GM19397 (cell line): ENCODE results near the gene BLID.

Experiments
- ATAC-seq: cut with Tn5 transposase; IDR thresholded peaks from one replicate; pipeline ENCODE4 v1.9.1; 2021; ENCODE audit warnings: mild to moderate bottlenecking, moderate library complexity; ENCODE audit not compliant: unreplicated experiment

Gene BLID, protein sequence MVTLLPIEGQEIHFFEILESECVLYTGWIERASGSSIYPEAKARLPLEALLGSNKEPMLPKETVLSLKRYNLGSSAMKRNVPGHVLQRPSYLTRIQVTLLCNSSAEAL

DNA sequence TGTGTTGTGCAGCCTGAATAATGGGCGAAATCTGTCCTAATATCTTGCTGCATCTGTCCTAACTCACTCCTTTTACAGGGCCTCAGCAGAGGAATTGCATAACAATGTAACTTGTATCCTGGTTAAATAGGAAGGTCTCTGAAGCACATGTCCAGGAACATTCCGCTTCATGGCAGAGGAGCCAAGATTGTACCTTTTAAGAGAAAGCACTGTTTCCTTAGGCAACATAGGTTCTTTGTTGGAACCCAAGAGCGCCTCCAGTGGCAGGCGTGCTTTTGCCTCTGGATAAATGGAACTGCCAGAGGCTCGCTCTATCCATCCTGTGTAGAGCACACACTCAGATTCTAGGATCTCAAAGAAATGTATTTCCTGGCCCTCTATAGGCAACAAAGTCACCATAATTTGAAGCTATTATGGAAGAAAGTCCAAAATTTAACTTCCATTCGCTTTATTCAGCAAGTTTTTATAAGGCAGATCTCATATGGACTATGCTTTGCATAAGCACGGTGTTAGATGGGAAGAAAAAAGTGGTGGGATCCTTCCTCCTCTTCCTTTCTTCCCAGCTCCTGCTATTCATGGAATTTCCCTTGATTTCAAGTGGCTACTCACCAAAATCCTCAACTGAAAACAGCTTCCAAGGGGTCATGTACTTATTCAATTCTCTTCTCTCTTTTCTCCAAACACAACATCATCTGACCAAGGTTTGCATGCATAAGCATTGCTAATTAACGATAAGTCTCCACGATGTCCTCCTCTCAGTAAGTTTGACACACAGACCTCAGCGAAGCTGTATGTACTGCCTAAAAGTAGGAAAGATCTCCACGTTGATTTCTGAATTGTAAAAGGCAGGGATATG lies at the start of gene BLID:
BLID (minus strand) TSS at position 692 of the 856 bp plus-strand sequence; CDS start at position 399, 293 bp downstream.
- ATAC-seq, result no peak

DNA sequence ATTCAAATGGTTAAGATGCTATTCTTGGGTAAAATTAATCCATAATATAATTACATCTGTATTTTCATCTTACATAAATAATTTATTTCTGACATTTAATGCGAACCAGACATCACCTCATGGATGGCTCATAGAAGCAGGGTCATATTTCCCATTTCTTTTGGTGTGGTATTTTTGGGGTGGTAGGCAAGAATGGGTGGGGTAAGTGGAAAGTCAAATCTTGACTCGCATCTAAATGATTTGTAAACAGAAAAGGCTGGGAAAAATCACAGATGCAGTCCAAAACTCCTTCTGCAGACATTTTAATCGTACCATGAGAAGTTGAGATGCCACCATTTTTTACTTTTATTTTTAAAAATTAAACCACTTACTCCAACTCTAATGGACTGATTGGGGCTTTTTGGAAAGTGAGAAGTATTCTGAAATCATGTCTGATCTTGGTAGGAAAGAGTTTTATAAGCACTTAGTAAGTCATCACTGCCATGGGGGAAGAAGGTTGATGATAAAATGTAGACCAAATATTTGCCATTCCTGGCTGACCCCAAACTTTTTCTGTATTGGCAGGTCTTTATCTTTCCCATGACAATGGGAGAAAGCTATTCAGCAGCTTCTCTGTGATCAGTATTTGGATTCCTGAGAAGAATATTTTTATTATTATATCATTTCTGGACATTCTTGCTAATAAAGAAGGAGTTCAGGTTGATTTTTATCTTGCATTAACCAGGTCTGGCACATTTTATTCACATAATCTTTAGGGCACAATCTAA lies 47.2 kb upstream of the BLID start:
- ATAC-seq, result no peak

DNA sequence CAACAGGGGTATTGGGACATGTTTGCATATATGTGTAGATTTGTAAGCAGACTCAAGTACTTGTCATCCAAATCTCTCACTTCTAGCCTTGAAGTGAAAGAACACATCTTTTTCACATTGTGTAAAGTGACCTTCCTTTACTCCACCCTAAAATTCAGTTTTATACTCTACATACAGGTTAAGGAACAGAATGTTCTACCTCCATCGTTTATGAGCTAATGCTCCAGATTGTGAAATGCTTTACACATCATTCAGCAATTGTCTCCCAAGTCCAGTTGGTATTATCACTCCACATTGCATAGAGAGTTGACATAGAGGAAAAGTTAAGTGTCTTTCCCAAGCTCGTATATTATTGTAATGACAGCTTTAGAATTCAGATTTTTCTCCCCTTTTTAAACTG lies 46.1 kb upstream of the BLID start:
- ATAC-seq, result no peak

DNA sequence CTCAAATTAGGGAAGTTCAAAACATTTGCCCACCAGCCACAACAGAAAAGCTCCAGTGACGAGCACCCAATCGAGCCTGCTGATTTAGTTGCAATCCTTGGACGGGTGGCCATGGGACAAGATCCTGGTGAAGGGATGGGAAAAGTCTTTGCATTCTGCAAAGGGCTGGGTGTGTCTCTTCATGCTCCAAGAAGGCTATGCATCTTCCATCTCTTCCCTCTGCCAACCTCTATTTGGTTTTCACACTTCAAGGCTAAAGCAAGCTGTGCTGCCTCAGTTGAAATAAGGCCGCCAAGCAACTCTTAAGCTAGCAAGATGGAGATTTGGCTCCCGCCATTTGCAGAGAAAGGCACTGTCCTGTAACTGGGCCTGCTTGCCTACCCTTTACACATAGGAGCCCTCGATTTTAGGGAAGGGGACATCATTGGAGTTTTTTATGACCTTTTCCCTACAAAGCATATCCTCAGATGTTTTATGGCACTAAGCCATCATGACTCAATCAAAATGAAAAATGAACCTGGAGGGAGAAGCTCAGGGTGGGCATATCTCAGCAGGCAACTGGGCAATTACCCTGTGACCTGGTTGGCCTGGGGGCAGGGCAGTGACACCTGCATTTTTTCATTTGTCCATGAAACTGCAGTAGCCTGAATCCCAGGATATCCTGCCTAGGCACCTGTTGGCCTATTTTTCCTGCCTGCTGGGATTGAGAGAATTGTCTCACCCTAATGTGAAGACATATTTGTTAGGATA lies 45.0 kb upstream of the BLID start:
- ATAC-seq, result no peak

DNA sequence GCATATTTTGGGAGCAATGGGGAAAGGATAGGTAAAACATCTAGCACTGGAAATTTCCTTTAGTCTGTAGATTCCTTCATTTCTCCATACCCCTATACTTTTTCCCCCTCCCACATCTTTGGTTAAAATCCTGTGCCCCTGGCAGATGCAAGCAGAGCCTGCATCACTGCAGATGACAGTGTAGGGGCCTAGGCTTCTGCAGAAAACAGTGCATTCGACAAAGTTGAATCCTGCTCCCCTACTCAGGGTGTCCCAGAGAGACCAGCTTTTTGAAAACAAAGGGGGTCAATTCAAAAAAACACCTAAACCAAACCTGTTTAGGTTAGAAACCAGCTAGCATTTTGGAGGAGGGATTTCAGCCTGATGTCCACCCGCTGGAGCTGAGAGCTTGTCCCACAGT lies 43.8 kb upstream of the BLID start:
- ATAC-seq, result no peak

DNA sequence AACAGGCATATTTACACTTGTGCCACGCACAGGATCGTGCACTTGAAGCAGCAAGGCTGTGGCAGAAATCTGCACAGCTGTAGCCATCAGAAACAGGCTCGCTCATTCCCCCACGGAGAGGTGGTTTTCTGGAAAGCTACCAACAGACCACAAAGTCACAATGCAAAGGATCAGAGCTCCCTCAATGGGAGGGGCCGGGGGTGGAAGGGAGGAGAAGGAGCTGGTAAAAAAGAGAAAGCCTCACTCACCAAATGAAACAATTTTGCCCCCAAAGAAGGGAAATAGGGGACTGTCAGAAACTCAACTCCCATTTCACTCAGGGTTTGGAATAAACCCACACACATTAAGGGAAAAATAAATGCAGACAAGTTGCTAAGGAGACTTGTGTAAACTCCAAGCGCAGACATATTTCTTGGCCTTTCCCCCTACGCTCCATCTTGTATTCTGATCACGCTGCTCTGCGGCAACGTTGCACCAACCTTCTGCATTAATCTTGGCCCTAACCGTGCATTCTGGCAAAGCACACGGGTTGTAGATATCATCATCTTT lies 43.2 kb upstream of the BLID start:
- no peak for ATAC-seq

DNA sequence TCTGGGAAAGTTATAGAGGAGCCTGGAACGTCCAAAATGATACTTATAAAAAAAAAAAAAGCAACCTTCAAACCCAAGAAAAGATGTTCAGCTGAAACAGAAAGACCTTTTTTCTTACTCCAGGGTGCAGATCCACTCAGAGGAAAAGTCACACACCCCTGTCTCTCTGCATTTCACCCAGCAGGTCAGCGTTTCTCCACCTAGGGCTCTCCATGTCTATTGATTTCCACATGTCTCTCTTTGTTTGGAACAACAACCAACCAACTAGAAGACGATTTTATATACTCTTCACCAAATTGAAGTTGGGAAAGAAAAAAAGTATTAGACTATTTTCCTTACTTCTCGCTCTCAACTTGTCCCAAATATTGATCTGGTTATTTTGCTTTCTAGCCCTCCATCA lies 42.2 kb upstream of the BLID start:
- no peak for ATAC-seq

DNA sequence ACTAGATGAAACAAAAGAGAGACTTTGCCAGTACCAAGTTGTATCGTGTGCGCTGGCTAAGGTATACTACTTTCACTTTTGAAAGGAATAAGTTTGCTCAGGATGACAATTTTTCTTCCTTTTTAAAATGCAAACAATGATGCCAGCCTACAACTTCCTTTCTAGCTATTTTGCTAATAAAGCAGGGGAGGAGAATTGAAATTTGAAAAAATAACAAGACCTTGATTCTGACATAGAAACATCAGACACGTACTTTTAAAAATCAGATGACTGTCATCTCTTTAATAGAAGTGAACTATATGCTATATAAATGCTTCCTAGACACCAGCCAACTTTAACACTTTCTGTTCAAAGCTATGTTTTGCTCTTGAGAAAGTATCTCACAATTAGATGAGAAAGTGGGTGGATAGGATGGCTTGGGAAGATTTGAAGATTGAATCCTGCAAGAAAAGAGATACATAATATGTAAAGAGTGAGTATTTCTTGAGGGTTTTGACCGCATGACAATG lies 41.7 kb upstream of the BLID start:
- ATAC-seq, result no peak

DNA sequence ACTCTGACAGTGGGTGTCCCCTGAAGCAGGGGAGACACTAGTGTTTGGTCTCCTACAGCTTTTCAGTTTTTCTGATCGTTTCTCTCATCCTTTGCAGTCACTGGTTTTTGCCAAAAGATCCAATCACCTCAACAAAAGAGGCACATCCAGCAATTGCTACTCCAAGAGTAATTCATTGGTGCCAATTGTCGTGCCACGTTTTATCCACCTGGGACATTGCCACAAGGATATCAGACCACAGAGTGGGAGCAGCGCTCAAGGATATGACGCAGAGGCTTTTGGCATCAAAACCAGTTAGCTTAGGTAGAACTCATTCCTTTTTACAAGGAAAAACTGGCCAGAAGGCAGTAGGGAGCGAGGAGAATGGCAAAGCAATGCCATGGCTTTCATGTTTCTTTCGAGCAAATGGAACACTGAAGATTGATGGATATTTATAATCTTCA lies 40.9 kb upstream of the BLID start:
- no peak for ATAC-seq

DNA sequence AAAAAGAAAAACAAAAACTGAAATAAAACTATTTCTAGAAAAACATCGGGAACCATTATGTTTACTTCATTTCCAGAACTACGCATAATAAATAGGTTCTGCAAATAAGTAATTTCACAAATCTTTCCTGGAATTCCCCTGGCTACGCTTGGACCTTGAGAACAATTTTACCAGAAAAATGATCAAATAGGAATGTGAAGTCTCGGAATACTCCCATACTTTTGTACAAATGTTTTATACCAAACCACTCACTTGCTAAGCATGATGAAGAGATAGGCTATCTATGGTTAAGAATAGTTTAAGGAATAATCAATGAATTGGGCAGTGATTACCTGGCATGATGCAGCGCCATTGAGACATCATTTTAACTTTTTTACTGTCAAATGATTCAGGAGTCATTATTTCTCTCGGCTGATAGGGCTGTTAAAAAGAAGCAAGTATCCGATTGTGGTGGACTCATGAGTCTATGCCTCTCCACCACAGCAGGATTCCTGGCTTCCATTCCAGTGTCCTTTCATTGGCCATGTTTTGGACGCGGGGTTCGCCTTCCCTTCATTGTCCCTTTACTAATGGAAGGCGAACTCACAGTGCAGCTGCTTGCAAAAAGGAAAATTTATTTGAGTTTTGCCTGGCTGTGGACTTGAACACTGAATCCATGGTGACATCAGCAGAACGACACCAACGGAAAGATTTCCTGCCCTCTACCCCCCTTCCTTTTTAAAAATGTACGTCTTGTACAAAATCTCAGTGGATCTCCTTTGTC lies 39.9 kb upstream of the BLID start:
- ATAC-seq, result no peak

DNA sequence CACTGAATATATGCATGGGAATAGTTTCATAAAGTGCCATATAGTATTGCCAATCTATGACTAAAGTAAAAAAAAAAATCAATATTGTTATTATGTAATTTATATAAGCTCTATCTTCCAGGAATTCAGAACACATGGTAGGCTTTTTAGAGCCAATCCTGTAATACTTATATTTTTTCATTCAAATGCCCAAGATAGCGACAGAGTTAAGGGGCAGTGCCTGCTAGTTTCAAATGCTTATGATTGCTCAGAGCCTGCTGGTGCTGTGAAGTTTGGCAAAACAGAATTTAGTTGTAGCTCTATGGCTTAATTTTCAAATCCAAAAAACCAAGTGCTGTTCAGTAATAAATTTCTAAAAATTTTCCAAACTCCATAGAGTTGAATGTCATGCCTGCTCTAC lies 39.0 kb upstream of the BLID start:
- ATAC-seq, result no peak

DNA sequence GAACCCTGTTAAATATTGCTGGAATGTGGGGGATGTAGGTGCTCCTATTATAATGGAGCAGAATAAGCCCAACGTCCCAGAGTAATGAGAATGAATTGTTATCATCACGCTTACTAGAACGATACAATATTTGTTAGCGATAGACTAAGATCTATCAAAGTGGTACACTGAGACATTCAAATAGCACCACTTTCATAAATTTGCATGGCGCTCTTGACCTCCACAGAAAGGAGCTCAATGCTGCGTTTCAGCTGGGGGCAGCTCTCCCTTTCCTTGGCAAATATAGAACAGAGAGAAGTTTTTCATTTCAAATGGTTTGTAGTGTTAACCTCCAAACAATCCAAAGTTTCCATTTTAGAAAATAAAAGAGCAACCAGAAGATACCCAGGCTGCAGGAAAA lies 38.2 kb upstream of the BLID start:
- ATAC-seq, result no peak

DNA sequence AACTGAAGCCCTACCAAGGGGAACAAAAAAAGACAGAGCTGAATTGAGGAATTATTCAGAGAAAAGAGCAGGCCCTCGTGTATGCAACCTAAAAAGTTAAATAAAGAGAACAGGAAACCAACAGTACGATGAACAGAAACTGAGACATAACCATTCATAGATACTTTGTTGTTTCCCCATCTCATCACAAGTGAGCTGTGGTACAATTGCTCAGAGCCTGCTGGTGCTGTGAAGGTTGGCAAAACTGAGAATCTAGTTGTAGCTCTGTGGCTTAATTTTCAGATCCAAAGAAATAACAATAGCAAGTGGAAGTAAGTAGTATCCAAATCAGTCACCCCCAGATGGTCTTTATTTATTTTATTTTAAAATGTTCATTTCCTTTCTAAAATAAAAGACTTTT lies 37.7 kb upstream of the BLID start:
- no peak for ATAC-seq

DNA sequence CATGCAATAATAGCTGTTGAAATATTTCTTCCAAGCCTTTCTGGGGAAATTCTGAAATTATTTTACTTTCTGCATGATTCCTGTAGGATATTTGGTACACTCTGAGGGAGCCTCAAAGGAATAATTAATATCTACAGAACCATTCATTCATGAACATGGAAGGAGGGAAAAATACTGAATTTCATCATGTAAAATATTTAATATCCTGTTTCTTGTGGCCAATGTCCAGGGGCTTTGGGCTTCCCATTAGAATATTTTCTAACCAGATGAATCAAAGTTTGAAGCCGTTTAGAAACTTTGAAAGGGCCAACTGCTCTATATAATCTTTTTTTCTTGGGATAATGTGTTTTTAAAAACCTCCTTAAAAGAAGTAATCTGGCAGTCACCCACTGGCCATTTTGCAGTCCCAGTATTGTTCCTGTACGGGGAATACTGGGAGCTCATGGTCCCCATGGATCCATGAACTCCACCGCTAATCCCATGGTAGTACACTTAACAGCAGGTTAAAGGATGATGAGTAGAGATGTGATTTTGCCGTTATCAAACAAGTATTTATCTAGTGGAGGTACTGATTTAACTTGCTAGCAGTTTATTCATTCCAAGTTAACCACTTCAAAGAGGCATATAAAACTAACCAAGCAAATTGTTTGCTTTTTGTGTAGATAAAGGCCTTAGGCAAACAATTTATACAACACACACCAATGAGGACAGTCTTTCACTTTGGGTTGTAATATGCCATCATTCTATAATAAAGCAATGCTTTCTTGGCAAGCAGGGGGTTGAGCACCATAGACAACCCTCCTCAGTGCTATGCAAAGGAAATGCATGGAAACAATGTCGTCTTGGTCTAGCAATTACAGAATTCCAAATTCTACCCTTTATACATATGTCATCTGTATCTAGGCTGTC lies 34.5 kb upstream of the BLID start:
- ATAC-seq, result no peak

DNA sequence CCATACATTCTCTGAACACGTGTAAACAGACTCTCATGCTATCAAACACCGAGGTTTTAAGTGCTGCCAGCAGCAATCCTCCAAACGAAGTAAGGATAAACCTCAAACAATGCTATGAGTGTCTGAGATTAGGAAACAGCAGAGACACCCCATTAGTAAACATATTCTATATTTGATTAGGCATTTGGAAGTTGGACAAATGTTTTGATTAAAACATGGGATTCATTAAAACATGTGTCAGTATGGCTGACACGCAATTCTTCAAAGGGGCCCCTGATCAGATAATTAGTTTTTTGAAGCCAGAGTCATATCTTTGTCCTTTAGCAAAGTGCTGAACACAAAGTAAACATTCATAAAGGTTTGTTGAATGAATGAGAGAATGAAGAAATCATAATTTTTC lies 33.2 kb upstream of the BLID start:
- ATAC-seq, result no peak

DNA sequence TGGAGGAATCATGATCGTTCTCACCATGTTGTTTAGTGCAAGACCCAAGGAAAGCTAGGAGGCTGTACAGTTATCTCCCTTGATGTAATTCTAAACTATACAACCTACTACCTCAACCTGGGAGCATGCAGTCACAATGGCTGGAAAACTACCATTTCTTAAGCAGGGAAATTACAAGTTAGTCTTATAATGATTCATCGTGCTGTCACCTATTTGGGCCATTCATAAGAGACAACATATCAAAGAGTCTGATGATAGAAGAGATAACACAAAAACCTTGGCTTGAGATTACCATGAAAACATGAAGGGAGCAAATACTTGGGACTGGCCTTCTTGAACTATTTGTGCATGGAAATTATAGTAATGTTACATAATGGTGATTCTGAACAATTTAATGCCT lies 30.5 kb upstream of the BLID start:
- no peak for ATAC-seq

DNA sequence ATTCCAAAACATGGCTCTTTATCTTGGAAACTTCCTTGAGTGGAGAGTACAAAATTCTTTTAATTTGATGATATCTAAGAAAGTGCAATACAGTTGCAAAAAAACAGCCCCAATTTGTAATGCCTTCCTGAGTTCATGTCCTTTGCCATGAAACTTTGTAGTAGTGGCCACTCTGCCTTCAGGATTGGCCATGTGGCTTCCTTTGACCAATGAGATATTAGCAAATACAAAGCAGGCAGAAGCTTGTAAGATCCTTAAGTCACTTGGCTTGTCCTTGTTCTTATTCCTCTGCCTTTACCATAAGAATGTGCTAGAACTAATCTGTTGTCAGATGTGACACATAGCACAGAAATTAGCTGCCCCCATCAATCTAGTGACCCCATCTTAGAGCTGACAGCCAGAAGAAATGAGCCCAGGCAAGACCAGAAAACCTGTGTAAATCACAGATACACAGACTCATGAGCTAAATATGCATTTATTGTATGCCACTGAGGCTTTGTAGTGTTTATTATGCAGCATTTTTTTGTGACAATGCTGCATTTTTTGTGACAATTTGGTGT lies 29.8 kb upstream of the BLID start:
- ATAC-seq, result no peak

DNA sequence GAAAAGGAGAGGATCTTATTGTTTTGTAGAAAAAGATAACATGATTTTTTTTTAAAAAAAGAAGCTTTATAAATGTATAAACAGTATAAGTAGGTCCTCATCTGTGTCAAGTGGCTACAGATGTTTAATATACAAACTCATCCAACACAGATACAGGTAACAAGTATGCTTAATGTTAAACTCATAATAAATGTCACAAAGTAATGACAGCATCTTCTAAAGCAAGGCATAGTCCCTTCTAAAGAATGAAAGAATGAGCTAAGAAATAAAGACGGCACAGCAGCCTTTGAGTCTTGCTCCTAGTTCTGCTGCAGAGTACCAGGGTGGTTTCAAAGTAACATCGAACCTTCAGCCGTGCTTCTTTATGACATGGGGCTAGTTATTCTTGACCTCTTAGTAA lies 28.7 kb upstream of the BLID start:
- no peak for ATAC-seq

DNA sequence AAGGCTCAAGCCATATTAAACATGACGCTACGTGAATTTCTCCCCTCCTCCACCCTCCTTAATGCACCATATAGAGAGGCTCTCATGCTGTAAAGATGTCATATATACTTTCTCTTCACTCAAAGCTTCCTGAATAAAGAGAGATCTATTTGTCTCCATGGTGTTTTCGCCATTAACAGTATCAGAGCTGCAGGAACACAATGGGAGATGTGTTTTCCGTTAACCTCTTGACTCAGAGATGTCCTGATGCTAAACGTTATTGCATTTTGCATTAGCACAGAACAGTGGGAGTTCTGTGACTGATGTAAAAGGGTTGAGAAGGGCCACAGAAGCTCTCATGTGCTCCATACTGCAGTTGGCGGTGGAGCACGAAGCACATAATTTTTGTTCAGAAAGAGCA lies 25.7 kb upstream of the BLID start:
- ATAC-seq, result no peak
